CD4-positive, alpha-beta T cell treated with Interleukin-15 for 1 hour (primary cell): ENCODE measurements around the gene DDAH1.

Experiments
- DNase-seq: peaks from one replicate; pipeline ENCODE4 v3.0.0-alpha.2; 2020

The DDAH1 gene

DNA sequence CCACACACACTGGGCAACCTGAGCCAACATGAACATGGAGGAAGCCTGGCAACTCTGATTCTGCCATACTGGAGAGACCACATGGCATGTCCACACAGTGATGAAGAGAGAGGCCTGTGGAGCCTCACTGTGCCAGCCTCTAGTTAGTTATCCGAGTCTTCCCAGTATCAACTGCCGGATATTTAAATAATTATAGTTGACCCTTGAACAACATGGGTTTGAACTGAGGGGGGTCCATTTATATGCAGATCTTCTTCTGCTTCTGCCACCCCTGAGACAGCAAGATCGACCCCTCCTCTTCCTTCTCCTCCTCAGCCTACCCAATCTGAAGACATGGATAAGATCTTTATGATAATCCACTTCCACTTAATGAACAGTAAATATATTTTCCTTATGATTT, 27.8 kb downstream of the DDAH1 start:
- no peak for DNase-seq

DNA sequence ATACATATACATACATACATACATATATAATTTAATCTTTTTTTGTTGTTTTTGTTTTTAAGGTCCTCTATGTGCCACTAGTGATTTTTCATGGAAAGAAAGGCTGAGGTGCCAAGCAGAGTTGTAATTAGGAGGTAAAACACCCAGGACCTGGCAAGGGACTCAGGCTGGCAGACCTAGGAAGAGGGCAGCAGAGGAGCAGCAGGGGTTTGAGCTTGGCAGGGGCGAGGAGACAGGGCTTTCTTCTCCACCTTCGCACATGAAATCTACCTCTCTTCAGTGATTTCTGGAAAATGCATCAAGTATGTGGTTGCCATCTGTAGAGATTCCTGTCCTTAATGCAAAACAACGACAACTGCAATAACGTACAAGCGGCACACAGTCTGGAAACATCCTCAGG, 31.9 kb downstream of the DDAH1 start:
- DNase-seq = no peak

DNA sequence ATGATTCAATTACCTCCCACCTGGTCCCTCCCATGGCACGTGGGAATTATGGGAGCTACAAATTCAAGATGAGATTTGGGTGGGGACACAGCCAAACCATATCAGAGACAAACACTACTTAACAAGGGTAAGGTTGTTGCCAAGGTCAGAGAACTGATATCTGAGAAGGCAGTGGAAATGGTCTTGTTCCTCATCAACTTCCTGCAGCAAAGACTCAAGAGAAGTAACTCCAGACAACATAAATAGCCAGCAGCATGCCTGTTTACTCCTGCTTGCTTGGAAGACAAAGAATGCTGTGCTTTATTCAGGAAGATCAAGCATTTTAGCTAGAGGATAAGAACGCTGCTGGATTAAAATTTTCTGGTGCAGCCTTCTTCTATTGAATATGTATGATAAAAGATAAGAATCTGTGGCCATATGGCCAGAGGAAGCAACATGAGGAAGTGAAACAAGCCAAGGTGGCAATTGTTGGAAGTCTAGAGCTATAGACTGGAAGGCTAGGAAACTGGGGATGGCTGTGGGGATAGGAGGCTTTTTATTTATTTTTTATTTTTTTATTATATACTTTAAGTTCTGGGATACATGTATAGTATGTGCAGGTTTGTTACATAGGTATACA, 36.4 kb downstream of the DDAH1 start:
- no peak for DNase-seq

DNA sequence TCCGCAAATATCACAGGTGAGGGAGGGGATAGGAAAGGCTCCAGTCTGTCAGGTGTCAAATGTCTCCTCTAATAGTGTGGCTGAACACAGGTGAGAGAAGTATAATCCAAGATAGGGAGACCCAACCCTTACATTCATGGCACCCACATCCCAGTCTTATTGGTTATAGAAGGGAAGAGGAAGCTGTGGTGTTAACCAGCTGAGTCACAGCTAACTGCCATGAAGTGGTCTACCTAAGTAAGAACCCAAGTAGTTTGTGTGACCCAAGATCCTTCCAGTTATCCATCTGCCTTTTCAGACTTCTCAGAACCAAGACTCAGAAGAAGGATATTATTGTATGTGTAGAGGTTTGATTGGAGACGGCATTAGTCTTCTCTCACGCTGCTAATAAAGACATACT, 37.1 kb downstream of the DDAH1 start:
- DNase-seq = no peak

DNA sequence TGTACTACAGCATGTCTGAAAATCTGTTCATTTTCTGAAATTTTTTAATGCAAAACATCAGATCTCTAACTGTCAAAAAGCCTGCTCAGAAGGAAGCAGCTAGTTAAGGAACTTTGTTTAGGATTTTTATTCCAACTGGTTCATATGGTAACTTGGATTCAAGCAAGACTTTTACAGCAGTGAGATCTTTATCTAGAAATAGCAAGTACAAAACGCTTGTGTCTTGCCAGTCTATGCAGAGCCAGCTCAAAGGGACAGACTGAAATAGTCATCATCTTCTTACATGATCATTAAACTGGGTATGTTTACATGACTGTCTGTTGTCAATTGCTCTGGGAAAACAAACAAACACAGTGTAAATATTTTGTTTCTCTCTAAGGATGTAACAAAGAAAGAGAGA, 37.6 kb downstream of the DDAH1 start:
- no peak for DNase-seq

DNA sequence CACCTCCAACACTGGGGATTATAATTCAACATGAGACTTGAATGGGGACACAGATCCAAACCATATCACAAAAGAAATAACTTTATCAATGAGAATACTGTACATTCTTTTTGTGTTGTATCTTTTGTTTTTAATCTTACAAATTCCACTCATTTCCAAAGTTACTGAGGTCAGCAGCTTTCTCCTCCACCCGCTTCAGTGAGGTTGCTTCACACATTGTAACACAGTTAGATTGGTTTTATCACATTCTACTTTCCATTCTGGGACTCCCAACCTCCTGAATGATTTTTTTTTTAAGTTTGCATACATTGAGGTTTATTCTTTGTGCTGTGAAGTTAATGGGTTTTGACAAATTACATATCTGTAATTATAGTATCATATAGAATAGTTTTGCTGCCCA, 43.8 kb downstream of the DDAH1 start:
- no peak for DNase-seq

DNA sequence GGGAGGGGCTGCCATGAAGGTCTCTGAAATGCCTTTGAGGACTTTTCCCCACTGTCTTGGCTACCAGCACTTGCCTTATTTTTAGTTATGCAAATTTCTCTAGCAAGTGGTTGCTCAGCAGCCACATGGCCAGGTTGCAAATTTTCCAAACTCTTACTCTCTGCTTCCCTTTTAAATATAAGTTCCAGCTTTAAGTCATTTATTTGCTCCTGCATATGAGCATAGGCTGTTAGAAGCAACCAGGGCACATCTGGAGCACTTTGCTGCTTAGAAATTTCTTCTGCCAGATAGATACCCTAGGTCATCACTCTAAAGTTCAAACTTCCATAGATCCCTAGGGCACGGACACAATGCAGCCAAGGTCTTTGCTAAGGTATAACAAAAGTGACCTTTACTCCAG, 44.8 kb downstream of the DDAH1 start:
- no peak for DNase-seq

DNA sequence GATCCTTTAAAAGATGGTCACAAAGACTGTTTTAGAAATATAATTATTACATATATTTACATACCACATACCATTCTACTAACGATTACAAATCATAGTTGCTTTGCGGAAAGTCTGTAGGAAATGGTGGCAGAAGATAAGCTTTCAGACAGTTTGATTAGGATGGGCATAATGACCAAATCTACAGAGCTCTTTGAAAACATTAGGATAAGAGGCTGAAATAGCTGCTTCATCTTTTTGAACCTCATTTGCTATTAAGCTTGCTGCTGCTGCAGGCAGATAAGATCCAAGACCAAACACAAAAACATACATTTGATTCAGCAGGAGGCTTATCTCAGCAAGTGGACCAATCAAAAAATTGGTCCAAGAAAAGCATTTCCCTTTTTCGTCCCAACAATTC, 47.1 kb downstream of the DDAH1 start:
- no peak for DNase-seq

DNA sequence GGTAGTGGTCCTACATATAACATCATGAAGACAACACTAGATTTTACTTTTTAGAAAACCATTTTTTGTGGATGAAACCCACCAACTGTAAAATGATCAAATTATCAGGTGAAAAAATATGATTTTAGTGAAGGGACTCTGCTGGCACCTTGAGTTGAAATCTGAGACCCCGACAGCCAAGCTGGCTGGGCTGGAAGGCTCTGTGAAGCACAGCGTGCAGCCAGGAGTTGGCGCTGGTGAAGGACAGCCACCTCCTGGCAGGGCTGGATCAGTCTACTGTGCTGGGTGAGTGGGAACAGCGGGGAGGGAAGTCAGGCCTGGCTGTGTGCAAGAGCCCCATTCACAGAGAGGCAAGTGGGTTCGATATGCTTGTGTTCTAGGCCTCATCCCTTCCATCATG, 47.9 kb downstream of the DDAH1 start:
- DNase-seq = no peak

DNA sequence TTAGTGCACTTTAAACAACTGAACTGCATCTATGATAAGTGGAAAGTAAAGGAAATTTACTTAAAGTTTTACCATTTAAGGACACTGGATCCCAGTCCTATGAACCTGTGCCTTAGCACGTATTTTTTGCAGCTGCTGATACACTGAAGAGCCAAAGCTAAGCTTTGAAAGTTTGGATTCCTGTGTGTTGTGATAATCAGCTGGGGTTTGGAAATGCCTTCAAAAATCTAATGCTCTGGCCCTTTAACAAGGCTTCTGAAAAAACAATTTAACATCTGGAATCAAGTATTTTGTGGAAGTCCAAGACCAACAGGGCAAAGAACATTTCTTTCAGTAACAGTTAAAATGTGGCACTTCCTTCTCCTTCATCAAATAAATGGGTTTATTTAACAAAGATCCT, 51.8 kb downstream of the DDAH1 start:
- no peak for DNase-seq

DNA sequence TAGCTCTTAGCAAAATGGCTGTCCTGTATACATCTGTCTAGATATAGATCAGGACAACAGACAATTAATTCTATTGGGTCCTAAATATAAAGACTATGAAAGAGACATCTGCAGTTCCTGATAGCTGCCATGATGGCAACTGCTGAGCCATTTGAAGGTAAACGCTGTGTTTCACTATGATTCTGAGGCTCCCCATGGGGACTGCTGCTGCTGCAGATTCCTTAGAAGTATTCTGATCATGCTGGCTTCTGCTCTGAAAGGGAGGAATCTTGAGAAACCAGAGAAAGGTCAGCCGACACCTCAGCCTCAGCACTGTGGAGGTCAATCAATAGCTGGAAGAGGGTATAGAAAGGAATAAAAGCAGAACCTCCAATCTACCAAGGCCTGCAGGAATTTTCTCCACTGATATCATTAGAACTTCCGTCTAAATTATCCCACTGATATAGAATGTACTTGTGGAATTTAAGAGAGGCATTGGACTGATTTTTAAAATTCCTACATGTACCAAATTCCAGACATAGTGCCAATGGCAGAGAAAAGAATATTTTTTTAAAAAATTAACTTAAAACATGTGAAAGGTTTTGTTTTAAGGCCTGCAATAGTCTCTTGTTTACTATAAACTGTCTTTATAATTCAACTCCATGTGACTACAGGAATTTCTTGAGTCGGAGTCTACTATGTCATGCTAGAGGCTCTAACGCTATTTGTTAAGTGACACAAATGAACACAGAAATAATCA, 53.2 kb downstream of the DDAH1 start:
- DNase-seq = no peak

DNA sequence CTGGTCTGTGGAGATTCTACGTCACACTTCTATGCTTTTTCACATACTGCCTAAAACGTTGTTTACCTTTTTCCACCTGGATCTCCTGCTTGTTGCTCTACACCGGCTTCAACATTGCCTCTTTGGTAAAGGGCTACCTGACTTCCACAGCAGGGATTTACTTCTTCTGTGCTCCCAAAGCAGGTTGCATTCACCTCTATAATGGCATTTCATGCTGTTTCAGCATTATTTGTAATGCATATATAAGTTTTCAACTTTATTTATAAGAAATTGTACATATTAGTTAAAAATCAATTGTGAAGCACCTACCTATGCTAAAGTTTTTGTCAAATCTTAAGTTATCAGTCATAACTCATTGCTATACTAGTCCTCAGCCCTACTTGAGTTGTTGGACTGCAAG, 55.4 kb downstream of the DDAH1 start:
- no peak for DNase-seq

DNA sequence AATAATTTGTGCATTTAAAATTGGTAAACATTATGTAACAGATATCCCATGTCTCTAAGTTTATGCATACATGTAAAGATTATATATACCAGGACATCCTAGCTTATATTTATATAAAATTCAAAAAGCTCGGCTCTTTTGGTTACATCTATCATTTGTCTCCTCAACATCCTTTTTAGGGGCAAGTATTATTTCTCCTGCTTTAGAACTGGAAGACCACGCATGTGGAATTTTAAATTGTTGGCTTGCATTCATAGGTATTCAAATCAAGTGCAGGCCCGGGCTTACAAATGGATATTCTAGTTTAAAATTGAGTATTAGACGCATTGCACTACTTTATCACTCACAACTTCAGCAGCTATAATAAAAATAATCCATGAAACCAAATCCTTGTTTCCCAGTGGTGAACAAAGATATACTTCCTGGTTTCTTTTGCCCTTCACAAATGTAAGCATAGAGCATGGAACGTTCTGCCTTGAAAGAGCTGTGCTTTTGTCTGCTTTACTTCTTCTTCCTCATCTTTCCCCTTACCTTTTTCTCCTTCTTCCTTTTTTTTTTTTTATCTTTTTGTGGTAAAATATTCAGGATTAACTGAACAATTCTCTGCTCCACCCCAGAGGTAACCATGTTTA, 57.1 kb downstream of the DDAH1 start:
- DNase-seq = no peak

DNA sequence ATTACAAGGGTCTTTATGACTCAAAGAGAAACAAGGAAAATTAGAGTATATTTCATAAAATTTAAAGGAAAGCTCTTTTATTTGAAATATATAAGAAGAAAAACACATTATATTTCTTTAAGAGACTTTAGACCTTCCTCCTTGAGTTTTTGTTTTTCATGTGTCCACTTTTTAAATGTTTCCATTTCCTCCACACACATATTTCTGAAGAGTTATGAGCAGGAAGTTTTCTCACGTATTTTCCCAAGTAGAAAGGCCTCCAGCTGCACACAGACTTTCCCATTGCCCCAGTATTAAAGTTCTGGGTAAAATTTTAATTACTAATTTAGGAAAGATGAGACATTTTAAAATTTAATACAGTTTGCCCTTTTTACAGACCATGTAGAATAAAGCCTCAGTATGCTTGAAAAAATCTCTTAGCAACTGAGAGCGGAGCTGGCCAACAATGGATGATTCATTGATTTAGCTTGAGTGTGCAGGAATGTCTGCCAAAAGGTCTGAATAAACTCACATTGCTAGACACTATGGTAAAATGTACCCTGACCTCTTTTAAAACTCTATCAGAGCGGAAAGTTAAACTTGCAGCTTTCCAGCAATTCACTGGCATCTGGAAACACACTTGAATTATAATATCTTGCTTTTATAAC, 57.9 kb downstream of the DDAH1 start:
- DNase-seq = no peak

DNA sequence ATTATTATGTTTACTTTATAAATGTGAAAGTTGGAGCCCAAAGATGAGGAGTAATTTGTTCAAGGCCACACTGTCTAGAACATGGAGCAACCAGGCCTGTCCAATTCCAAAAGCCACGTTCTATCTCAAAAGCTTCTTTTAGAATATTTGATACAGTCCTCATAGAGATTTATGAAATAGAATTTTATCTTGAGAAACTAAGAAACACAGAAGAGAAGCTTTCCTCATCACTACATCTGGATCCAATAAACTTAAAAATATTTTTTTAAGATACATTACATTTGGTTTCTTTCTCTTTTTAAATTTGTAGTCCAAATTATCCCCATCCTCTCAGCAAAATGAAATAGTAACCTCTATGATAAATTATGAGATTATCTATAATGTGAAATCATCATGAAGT, 58.9 kb downstream of the DDAH1 start:
- DNase-seq = no peak

DNA sequence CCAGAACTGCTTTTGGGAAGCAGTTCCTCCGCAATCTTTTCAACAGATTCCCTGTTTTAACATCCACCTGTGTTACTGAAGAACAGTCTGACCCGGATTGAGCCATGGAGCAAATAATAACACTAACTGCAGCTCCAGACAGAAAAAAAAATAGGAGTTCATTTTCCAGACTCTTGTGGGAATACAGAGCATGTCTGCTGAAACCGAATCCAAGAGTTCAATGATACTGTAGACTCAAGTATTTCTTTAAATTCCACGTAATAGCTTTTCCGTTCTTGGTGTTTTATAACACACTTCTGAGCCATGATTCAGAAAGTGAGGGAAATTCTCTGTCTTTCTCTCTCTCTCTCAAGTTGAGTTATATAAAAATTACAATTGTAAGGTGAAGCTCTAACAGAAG, 60.6 kb downstream of the DDAH1 start:
- DNase-seq = no peak

DNA sequence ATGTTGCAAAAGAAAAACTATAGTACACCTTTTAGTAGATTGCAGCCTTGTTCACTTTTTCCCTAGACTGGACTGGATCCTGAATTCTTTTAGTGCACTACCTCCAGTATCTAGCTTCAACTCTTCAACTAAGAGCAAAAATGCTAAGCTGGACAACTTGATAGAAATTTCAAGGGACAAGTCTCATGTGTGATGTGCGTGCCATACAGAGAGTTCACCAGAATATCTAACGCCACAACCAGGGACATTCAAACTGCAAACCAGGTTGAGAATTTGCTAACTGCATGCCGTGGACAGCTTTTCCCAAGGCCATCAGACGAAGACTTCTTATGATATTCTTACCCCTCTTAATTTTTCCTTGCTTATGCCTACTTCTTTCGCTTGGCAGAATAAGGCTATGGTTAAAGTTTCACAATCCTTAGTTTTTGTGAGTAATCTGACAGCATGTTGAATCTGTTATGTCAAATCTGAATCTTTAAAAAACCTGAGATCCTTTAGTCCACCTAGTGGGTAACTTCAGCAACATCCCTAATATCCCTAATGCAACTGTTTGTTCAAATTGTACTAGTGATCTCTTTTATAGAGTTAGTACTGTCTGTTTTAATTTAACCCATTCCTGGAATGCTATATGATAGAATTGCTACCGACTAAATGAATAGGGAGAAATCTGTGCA, 66.4 kb downstream of the DDAH1 start:
- no peak for DNase-seq

DNA sequence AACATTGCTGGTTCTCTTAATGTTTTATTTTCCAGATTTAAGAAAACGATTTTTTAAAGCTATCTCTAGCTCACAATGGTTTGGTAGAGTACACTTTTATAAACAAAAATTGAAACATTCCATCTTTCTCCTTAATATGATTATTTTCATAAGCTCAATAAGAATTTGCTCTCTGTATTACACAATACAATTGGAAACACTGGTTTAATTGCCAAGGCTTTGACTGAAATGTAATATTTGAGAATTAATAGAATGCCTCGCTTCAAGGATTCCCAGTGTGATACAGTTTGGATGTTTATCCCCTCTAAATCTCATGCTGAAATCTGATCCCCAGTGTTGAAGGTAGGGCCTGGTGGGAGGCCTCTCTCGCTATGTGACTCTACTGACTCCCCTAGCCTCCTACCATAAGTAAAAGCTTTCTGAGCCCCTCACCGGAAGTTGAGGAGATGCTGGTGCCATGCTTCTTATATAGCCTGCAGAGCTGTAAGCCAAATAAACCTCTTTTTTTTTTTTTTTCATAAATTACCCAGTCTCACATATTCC, 67.4 kb downstream of the DDAH1 start:
- no peak for DNase-seq

DNA sequence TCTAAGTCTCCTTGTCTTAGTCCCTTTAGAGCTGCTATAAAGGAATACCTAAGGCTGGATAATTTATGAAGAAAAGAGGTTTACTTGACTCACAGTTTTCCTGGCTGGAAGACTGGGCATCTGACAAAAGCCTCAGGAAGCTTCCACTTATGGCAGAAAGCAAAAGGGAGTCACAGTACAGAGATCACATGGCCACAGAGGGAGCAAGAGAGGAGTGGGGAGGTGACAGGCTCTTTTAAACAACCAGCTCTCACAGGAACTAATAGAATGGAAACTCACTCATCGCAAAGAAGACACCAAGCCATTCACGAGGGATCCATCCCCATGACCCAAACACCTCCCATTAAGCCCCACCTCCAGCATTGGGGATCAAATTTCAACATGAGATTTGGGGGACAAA, 68.8 kb downstream of the DDAH1 start:
- no peak for DNase-seq

DNA sequence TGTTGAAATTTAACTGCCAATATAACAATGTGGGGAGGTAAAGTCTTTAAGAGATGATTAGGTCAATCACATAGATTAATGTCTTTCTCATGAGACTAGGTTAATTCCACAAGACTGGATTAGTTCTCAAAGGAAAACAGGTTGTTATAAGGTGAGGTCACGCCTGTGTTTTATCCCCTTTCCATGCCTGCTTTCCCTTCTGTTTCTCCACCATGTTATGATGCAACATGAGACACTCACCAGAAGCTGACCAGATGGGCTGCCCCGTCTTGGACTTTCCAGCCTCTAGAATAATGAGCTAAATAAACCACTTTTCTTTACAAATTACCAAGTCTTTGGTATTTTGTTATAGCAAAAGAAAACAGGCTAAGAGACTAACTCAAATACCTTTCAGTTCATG, 70.8 kb downstream of the DDAH1 start:
- no peak for DNase-seq

DNA sequence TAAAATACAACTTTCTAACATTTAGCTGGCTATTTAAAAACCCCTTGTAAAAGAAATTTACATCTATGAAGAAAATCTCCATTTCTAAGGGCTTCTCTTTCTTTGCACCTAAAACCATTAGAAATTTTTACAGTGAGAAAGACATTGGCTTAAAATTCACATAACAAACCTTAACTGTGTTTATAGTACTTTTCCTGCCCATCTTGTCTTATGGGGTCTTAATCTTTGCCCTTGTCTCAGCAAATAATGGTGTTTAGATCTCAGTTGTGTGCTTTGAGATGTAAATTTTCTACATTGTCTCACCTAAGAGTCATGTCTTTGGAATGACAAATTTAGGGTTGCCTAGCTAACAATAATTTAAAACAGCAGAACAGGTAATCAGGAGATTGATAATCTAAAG, 71.5 kb downstream of the DDAH1 start:
- DNase-seq = no peak

DNA sequence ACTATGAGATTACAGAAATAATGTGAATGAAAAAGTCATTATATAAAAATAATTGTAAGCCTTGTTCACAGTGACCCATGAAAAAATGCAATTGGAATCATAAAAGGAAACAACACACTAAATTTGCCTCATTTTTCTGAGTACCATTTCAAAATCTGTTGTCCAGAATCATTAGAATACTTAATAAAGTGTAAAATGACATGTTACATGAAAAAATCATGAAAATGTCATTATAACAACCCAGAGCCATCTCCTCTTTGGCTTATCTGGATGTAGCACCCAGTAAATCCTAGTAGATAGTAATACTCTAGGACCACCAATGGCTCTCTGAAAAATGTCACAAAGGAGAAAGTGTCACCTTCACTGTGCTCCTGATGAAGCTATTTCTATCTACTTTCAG, 76.5 kb downstream of the DDAH1 start:
- DNase-seq = no peak

DNA sequence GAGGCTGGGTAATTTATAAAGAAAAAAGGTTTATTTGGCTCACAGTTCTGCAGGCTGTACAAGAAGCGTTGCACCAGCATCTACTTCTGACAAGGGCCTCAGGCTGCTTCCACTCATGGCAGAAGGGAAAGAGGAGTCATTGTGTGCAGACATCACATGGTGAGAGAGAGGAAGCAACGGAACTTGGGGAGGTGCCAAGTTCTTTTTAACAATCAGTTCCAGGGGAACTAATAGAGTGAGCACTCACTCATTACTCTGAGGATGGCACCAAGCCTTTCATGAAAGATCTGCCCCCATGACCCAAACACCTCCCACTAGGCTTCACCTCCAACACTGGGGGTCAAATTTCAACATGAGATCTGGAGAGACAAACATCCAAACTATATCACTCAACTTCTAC, 77.2 kb downstream of the DDAH1 start:
- DNase-seq = no peak
